DMS79 treated with DMSO at 0.1 percent for 48 hours (cell line): Measurements from ENCODE around the gene TSPEAR.

Source experiments
- DNase-seq: peaks from one replicate; lab custom pipeline; 2025; lab: John Stamatoyannopoulos, UW

TSPEAR gene

DNA sequence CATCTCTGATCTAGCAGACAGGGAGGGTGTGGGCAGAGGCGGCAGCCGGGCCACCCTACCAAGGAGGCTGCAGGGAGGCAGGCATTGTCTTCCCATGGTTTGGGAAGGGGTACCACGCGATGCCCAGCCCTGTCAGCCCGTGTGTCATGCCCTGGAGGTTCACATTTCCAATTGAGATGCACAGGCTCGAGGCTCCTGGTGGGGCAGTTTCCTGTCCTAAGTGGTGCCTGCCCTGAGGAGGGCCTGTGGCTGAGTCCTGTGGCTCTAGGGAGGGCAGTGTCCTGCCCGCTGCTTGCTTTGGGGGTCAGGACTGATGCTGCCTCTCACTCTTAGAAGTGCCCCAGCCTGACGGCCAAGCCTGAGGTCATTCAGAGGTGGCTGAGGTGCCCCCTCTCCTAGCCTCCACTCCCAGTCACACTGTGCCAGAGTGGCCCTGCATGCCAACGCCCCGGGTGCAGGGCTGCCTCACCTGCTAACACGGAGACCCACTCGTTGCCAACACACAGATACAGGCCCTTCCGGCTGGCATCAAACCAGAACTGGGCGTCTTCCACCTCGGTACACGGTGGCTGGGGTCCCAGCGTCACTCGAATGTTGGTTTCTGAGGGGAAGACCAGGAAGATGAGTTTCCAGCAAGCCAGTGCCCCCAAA is 183.3 kb downstream of the TSPEAR start:
- no peak for DNase-seq

DNA sequence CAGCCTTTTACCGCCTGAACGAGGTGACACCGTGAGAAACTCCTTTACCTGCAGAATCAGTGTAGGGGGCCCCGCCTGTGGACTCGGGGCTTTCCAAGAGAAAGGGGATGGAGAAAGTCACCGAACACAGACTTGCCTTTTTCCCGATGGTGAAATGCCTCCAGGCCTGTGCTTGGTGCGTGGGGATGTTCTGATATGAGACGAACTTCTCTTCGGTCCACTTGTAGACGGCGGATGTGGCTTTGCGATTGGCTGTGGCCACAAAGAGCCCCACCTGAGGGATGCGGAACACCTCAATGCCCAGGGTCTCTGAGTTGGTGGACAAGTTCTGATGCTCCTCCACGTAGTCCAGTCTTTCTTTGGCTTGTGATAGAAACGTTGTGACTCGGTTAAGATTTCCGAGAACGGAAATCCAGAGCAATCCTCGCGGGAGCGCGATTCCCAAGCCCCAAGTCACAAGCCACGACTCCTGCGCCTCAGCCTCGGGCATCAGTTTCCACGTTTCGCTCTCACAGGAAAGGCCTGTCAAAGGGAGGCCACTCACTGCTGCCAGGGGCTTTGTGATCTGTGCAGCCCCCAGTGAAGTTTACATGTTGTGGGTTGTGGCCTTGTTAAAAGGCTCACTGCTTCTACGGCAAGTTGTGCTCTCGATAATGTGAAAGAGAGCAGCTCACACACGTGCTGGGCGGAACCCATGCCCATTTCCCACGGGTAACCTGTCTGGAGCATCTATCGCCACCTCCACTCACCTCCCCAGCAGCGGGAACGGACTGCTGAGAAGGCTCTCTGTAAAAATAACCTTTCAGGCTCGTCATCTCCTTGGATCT is 184.0 kb downstream of the TSPEAR start:
- DNase-seq: no peak

DNA sequence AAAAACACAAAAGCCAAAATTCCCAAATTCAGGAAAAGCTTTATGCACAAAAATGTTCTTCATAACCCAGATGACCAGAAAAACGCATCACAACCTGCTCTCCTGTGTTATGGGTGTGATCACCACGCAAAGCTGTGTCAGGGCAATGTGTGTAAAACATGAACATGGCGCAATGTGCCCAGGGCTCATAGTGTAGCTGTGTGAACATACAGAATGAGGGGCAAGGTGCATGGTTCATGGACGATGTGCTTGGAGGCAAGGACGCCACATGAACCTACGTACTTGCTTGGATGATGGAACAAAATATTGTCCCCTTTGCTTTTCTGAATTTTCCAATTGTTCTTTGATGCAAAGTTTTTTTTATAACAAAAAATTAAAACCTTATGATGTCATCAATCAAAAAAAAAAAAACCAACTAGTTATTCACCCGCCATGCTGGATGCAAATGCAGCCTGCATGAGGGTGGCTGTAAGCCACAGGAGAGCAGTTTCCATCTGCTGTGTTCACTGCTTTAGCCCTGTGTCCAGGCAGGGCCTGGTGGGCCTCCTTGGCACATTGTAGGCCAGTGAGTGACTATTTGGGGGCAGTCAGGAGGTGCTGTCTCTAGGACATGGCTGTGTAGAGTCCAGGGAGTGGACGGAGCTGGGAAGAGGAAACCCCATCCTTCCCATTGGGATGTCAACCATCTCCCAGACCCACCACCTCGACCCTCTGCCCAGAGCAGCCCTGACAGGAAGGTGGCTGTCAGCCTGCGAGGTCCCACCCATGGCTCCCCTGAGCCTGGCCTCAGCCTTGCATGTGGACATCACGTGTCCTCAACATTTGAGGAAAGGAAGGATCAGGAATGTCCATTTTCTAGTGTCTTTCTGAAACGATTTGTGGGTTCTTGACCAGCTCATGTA is 185.0 kb downstream of the TSPEAR start:
- DNase-seq: no peak

- no peak for DNase-seq
These were observed 185.8 kb downstream of the TSPEAR start for GRCh38 chr21:44525391-44526095.

GRCh38 chr21:44524414-44525371 is 186.7 kb downstream of the TSPEAR start:
- no peak for DNase-seq

DNA sequence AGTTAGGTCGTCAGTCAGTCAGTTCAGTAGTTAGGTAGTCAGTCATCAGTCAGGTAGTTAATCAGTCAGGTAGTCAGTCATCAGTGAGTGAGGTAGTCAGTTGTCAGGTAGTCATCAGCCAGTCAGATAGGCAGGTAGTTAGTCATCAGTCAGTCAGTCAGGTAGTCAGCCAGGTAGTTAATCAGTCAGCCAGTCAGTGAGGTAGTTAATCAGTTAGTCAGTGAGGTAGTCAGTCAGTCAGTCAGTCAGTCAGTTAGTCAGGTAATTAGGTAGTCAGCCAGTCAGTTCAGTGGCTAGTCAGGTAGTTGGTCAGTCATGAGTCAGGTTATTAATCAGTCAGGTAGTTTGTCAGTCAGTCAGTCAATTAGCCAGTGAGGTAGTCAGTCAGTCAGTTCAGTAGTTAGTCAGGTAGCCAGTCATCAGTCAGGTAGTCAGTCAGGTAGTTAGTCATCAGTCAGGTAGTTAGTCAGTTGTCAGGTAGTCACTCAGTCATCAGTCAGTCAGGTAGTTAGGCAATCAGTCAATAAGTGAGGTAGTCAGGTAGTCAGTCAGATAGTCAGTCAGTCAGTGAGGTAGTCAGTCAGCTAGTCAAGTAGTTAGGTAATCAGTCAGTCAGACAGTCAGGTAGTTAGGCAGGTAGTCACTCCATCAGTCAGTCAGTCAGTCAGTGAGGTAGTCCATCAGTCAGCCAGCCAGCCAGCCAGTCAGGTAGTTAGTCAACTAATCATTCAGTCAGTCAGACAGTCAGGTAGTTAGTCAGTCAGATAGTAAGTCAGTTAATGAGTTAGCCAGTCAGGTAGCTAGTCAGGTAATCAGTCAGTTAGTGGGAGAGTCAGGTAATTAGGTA is 187.6 kb downstream of the TSPEAR start:
- DNase-seq: no peak

DNA sequence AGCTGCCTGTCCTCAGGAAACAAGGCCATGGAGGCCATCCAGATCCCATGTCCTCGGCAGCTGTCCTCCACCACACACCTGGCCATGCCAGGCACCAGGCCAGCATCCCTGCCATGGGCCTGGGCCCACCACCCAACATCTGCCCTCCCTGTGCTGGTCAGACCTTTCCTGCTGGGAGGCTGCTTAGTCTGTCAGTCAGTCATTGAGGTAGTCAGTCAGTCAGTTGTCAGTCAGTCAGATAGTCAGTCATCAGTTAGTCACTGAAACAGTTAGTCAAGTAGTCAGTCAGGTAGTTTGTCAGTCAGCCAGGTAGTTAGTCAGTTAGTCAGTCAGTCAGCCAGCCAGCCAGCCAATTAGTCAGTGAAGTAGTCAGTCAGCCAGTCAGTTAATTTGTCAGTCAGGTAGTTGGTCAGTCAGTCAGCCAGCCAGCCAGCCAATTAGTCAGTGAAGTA is 188.6 kb downstream of the TSPEAR start:
- no peak for DNase-seq

DNA sequence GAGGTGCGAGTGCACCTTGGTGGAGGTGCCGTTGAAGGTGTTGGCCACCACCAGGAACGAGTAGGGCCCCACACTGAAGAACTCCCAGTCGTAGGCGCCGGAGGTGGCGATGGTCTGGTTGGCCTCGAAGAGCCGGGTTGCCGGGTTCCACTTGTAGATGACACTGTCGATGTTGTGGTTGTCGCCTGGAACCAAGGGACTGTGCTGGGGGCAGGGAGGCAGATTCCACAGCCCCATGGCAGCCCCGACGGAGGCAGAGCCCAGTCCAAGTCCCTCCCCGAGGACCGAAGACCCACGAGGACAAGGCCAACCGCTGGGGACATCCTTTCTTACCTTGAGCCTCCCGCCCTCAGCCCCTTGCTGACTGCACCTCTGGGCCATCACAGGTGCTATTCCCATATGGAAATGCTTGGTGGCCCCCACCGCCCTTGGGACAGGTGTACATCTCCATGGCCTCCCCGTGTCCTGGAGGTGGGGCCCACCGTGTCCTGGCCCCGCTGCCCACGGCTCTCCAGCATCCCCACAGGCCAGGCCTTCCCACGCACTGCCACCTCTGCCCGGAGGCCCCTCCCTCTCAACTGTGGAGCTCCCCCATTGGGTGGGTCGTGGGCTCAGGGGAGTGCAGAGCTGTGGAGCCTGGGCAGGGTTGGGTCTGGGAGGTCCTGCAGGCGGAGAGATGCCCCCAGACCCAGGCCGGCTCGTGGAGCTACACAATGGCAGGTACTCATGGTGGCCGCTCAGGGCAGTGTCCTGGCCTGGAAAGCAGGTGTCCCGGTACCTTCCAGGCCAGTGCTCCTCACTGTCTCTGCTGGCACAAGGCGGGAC is 189.2 kb downstream of the TSPEAR start:
- DNase-seq: no peak

DNA sequence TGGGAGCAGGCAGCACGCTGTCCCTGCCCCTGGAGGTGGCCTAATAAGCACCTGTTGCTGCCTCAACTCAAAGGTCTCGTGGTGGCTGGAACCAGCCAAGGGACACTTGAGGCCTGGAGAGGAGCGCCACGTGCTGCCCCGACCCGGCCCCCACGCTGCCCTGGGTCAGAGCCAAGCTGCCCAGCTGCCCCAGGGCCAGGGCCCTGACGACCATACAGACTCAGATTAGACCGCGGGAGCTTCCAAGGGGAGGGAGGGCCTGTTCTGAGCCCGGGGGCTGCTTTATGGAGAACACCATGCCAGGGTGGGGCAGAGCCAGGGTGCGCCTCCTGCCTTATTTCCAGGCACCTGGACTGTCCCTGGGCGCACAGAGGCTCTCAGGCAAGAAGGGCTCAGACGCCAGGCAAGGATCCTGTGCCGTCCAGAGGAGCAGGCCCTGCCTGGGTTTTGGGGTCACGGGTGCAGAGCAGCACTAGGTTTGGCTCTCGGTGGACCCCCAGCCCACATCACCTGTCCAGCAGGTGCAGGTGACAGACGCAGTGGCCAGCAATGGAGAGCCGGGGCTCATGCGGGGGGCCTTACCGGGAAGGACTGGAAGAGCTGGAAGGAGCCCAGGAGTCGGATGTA is 190.0 kb downstream of the TSPEAR start:
- no peak for DNase-seq

DNA sequence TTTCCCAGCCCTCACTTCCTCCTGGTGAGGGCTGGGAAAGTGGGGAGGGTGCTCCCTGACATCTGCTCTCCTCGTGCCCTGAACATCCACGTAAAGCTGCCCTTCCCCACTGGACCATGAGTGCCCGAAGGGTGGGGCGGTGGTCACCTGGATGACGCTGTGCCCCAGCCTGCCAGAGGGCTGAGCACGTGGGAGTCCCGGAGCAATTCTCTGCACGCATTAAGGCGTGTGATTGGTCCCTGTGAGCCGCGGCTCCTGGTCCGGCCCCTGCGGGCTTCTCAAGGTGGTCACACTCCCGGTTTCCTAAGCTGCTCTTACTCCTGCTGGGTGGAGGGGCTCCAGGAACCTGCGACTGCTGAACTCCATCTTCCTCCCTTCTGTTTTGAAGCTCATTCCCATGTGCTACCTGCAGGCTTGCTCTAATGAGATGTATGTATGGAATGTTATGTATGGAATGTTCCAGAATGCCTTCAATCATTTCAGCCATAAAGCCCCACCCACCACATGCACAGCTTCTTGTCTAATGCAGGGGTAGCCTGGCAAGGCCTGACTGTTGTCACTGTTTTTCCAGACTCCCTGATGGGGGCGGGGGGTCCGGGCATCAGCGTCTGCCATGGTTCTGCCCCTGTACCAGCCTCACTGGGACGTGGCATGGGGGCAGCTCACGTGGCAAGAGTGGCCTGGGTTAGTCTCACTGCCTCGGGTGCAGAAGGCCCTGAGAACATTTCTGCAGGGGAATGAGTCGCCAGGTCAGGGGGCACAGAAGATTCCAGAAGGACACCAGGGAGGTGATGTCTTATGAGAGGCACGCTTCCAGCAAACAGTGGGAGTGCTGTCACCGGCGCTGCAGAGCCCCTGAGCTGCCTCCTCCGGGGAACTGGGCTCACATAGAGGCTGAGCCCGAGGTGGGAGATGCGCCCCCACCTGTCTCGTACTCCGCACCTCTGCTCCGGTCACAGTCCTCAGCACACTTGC is 190.8 kb downstream of the TSPEAR start:
- no peak for DNase-seq

GRCh38 chr21:44519346-44520325 is 191.7 kb downstream of the TSPEAR start:
- no peak for DNase-seq

DNA sequence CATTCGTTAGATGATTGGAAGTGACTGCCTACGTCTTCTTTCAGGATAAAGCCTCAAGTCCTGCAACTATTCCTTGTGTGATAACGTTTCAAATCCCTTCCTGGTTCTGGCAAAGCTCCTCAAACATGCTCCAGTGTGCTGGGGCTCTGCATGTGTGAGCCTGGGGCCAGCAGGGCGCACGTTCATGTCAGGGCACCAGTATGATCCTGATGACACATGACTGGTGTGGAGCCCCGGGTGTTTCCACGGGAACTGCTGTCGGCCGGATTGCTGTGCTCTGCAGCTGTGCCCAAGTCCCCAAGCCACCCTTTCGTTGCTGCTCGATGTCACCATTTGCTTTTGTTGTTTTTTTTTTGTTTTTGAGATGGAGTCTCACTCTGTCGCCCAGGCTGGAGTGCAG is 192.7 kb downstream of the TSPEAR start:
- no peak for DNase-seq

- DNase-seq: no peak
These were observed 194.0 kb downstream of the TSPEAR start for GRCh38 chr21:44517175-44517899.

DNA sequence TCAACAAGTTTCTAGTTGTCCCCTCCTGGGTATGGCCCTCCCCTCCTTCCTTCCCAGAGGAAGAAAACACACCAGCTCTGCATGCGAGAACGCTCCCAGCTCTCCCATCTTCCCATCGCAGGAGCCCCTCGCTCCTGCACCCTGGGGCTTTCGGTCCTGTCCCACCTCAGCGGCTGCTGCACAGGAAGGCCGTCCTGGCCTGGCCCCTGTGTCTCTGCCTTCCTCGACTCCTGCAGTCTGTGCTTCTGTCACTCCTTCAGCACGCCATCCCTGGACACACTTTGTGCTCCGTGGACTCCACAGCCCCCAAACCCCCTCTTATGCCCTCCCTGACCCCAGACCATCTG is 194.6 kb downstream of the TSPEAR start:
- DNase-seq: no peak

DNA sequence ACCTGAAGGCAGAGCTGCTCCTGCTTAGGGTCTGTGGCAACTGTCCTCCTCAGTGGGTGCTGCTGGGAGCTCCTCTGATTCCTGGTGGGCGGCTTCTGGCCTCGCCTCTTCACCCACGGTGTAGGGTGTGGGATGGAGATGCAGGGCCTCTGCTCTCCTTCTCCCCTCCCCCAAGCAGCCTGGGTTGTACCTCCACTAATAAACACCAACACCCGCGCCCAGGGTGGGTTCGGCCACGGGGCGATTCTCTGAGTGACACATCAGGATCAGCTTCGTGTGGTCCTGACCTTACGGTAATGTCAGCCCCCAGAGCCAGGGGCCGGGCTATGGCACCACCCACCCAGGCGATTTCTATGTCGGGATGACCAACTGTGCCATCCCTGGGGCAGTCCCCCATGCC is 195.0 kb downstream of the TSPEAR start:
- no peak for DNase-seq
